A673 (cell line): Measurements from ENCODE around the gene CFAP20DC.

ENCODE experiments used
- EZH2 ChIP-seq: fragments of 200-600 bp; sonication (generic); IDR thresholded peaks from 2 replicates; pipeline ENCODE4 v1.6.1; 2017; ENCODE audit warnings: borderline replicate concordance, low read depth, mild to moderate bottlenecking, mixed read lengths, antibody characterized with exemption, low read length; ENCODE audit not compliant: poor library complexity, severe bottlenecking
- TF ChIP-seq, protein P1 (sequence below): fragments of 300-800, 200-600 bp; sonication (generic); conservative IDR thresholded peaks from 2 replicates; pipeline ENCODE4 v1.5.1; 2017; ENCODE audit warnings: low read depth, mild to moderate bottlenecking, antibody characterized with exemption, low read length, moderate library complexity, mixed read lengths

DNA sequence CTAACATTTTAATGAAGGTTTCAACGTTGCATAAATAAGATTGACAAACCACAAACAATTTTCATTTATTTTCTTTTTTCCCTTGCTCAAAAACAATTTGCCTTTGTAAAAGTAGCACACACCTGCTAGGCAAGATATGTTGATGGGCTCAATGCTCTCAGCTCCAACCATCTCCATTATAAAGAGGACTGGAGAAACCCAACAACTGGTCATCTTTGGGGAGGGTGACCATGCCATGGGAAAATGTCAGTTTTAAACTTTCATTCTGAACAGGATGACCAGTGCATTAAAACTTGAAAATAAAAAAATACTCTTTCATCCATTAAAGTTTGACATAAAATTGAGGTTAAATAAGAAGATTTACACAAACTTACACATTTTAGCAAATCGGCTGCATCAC, 183.7 kb downstream of the CFAP20DC start:
- TF ChIP-seq EZH2 = no peak
- TF ChIP-seq, protein P1, sequence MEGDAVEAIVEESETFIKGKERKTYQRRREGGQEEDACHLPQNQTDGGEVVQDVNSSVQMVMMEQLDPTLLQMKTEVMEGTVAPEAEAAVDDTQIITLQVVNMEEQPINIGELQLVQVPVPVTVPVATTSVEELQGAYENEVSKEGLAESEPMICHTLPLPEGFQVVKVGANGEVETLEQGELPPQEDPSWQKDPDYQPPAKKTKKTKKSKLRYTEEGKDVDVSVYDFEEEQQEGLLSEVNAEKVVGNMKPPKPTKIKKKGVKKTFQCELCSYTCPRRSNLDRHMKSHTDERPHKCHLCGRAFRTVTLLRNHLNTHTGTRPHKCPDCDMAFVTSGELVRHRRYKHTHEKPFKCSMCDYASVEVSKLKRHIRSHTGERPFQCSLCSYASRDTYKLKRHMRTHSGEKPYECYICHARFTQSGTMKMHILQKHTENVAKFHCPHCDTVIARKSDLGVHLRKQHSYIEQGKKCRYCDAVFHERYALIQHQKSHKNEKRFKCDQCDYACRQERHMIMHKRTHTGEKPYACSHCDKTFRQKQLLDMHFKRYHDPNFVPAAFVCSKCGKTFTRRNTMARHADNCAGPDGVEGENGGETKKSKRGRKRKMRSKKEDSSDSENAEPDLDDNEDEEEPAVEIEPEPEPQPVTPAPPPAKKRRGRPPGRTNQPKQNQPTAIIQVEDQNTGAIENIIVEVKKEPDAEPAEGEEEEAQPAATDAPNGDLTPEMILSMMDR = no peak
